Activated CD4-positive, alpha-beta T cell treated with anti-CD3 and anti-CD28 coated beads for 48 hours (primary cell): ENCODE data around the gene CNDP2.
"Not testable (repeated sequence)": the region's sequence is repeated elsewhere in the genome, so short reads cannot be mapped to it uniquely, and the experiment has no call there.

ENCODE experiments used
- DNase-seq: peaks from one replicate; pipeline ENCODE4 v3.0.0-alpha.2; 2020

The CNDP2 gene

DNA sequence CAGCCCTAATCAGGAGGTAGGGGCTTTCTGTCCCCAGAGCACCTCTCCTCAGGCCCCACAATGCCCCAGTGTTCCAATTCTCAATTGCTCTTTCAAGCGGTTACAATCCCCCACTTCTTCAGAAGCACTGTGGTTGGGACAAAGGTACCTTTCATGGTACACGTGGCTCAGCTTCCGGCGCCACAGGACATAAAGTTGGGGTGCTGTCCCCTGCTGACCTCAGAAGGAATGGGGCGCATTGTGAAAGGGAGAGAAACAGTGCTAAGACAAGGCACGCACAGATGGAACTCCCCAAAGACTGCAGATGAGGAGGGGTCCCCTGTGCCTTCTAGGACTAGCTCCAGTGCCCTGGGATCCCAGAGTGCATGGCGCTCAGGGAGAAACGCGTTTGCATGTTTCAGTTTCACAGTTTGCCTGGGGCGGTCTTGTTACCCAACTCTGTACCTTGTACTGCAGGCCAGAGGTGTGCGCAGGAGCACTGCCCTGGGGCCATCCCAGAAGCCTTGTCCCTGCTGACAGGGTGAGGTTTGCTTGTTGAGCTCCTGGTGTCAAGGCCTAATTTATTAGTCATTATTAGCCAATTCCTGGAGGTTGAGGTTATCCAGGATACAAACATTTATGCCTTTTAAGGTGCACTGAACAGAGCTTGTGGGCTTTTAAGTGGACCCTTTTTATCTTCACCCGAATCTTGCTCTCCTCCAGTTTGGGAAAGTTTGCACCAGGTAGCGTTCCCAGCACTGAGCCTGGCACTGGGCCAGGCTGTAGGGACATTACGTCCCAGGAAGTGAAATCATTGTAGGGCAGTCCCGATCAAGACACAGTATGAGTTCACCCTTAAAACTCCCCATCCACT, 45.8 kb downstream of the CNDP2 start:
- no peak for DNase-seq

- no peak for DNase-seq
Measured at GRCh38 chr18:74544898-74545297, 48.7 kb downstream of the CNDP2 start.

DNA sequence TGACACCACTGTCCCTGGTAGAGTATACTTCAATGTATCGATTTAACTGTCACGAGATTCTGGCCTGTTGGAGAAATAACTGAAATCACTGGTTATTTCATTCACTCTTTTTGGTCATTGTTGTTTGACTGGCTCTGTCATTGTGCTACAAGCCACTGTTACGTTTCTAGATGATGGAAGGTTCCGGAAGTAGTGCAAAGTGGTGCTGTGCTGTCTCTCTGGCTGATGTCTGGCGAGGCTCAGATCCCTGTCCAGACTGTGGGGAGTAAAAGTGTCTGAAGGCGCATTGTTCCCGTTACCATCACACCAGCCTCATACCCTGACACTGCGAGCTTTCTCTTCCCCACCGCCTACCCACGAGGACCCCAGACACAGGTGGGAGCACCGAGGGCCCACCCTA, 49.8 kb downstream of the CNDP2 start:
- no peak for DNase-seq

DNA sequence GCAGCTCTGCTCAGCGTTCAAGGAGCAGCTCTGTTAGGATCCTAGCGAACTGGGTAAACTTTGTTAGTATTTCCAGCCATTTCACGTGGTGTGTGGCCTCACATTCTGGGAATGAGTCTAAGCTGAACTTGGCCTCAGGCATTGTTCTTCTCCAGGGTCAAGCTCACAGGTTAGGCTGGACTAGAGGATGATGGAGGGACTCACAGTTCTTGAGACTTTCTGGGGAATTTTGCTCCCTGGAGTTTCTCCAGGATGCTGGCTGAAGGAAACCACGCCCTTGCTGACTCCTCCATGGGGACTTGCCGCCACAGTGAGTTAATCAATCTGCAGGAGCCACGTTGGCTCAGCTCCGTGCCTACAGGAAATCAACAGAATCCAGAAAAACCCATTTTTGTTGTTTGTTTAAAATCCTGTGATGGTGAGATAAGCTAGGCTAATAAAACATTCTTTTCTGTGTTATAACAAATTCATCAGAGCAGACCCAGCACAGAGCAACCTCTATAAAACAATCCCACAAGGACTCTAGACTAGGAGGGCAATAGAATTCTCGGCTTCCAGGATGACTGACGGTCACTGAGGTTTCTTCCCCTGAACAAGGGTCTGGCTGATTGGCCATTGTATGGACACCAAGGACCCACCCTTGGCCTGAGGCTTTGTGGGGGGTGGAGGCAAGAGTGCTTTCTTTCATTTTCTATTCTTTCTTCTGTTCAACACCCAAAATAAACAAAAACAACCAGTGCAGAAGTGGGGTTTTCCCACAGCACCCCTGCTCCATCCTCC, 50.8 kb downstream of the CNDP2 start:
- DNase-seq: no peak

DNA sequence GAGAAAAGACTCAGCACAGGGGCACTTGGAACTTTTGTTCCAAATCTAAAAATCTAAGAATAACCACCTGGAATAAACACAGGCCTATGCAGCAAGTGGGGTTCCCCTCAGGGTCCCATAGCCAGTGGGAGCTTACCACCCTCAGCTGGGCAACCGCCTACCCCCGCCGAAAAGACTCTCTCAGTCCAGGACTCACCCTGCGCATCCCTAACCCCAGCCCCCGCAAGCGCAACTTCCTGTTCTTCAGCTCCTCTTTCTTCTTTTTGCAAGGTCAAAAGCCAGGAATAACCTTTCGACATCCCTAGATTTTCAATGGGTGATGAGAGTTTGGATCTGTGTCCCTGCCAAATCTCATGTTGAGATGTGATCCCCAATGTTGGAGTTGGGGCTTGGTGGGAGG, 51.7 kb downstream of the CNDP2 start:
- DNase-seq: no peak

GRCh38 chr18:74549591-74550104, 53.5 kb downstream of the CNDP2 start:
- no peak for DNase-seq

- DNase-seq: no peak
Measured at GRCh38 chr18:74550886-74551285, 54.7 kb downstream of the CNDP2 start.

GRCh38 chr18:74551452-74551851, 55.3 kb downstream of the CNDP2 start:
- DNase-seq: no peak

DNA sequence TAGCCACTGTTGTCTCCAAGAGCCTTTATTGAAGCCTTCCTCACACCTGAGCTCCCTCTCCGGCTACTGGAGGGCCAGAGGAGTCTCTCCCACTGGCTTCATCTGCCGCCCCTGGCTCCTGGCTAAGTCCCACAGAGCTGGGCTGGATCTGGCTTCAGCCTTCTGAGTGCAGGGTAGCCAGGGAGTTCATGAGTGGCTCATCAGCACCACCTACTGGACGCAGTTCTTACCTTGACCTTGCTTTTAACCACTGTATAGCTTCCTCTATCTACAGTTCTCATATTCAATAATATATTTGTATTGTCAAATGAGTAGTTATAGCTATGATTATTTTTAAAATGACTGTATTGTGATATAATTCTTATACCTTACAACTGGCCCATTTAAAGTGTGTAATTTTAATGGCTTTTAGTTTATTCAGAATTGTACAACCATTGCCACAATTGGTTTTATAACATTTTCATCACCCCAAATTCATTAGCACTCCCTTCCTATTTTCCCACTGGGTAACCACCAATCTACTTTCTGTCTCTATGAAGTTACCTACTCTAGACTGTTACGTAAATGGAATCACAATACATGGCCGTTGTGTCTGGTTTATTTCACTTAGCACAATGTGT, 55.9 kb downstream of the CNDP2 start:
- peak; percentile 86 for DNase-seq

DNA sequence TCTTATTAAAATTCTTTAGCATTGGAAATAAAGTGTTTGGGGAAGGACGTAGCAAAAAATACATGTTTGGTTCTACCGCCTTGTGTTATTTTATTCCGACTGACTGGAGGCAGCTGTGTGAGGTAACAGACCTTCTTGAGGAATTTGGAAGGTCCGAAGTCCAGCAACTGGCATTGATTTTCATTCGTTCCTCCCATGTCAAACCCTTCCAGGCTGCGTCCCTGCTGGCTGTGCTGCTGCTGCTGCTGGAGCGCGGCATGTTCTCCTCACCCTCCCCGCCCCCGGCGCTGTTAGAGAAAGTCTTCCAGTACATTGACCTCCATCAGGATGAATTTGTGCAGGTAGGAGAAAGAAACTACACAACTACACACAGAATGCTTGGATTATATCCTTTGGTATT, 60.0 kb downstream of the CNDP2 start:
- DNase-seq: no peak

DNA sequence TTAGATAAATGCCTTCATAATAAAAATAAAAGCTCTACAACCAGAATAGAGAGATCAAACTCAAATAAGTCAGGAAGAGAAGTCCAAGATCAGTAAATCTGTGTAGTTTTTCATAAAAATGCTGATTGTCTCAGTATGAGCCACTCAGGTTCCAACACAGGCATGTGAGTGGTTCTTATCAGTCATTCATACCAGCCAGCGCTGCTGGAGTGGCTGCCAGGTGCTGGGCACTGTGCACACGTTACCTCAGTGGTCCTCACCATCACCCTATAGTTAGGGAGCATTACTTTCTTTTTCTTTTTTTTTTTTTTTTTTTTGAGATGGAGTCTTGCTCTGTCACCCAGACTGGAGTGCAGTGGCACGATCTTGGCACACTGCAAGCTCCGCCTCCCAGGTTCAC, 61.9 kb downstream of the CNDP2 start:
- no peak for DNase-seq

DNA sequence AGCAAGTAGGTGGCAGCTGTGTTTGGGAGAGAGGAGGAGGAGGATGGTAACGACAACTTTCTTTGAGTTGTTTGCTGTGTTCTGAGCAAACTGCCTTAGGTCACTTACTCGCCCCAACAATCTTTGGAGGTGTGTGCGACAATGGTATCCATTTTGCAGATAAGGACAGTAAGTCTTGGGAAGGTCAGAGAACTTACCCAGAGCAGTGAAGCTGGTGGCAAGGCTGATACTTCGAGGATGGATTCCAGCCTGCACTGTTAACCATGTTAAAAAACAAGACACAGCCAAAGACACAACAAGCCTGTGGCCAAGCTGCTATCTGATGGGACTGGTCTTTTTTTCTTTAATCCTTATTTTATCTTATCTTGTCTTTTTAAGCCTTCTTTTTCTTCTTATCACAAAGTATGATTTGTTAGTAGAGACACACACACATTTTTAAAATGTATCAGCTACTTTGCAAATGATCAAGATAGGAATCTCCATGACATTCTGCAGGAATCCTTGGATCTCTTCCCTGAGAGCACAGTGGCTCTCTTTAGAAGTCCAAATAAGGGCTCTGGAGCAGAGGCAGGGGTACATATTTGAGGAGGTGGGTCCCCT, 66.1 kb downstream of the CNDP2 start:
- no peak for DNase-seq

DNA sequence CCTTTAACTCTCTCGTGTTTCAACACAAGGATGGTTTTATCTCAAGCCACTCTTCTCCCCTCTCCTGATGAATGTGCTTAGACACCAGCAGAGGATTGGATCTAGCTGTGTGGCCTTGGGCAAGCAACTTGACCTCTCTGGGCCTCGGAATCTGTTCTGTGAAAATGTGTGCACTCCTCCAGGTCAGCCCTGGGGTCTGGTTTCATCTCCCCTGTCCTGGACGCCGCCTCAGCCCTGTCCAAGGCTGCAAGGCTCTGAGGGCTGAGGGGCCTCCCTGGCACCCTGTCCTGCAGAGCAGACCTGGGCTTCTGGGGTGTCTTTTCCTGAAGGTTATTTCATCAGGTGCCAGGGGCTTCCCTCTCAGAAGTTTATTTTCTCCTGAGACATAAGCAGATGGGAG, 66.6 kb downstream of the CNDP2 start:
- no peak for DNase-seq

GRCh38 chr18:74563999-74564398, 67.8 kb downstream of the CNDP2 start:
- no peak for DNase-seq

DNA sequence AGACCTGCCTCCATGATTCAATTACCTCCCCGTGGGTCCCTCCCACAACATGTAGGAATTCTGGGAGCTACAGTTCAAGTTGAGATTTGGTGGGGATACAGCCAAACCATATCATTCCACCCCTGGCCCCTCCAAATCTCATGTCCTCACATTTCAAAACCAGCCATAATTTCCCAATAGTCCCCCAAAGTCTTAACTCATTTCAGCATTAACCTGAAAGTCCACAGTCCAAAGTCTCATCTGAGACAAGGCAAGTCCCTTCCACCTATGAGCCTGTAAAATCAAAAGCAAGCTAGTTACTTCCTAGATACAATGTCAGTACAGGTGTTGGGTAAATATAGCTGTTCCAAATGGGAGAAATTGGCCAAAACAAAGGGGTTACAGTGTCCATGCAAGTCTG, 69.0 kb downstream of the CNDP2 start:
- not testable (repeated sequence) for DNase-seq

DNA sequence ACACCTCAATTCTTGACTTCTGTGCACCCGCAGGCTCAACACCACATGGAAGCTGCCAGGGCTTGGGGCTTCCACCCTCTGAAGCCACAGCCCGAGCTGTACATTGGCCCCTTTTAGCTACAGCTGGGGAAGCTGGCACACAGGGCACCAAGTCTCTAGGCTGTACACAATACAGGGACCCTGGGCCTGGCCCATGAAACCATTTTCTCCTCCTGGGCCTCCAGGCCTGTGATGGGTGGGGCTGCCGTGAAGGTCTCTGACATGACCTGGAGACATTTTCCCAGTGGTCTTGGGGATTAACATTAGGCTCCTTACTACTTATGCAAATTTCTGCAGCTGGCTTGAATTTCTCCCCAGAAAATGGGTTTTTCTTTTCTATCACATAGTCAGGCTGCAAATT, 69.8 kb downstream of the CNDP2 start:
- not testable (repeated sequence) for DNase-seq

DNA sequence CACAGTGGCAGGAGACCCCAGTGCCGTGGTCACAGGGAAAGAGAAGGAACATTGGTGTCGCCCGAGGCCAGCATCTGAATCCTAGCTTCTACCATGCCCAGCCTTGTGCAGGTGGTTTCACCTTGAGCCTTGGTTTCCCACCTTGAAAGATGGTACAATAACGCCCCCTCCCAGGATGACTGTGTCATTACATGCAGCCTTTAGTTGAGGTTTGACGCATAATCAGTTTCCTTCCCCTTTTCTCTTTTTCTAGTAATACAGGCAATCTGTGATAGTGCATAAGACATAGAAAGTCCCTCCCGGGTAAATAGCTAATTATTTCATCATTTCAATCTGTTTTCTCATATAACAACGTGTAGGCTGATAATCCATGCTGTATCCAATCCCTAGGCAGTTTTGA, 71.7 kb downstream of the CNDP2 start:
- no peak for DNase-seq

GRCh38 chr18:74569401-74569800, 73.2 kb downstream of the CNDP2 start:
- DNase-seq: no peak

GRCh38 chr18:74570266-74570665, 74.1 kb downstream of the CNDP2 start:
- no peak for DNase-seq

GRCh38 chr18:74571895-74572680, 75.9 kb downstream of the CNDP2 start:
- no peak for DNase-seq

DNA sequence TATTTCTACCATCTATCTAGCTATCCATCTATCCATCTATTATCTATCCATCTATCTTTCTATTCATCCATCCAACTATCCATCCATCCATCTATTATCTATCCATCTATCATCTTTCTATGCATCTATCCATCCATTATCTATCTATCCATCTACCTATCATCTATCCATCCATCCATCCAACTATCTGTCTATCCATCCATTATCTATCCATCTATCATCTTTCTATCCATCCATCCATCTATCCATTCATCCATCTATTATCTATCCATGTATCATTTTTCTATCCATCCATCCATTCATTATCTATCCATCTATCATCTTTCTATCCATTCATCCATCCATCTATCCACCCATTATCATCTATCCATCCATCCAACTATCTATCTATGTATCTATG, 76.9 kb downstream of the CNDP2 start:
- no peak for DNase-seq
